Panc1 (cell line): ENCODE measurements around the gene KDM4E. TPM values are rescaled to one million over a fixed set of nuclear protein-coding genes. Genes with fewer than 3 reads are reported as not detected.
"Not testable (repeated sequence)": the region's sequence is repeated elsewhere in the genome, so short reads cannot be mapped to it uniquely, and the experiment has no call there.

Source experiments
- ATAC-seq: fragments of 200-7000 bp; cut with Tn5 transposase; 2 replicates; pipeline ENCODE4 v1.9.1; 2020; ENCODE audit warnings: mild to moderate bottlenecking, moderate library complexity
- BruUV-seq: library from RNA; stranded (reverse); fragments of 400-500 nt; replicated peaks from 2 replicates; lab custom pipeline; 2021; lab: Mats Ljungman, UMichigan
- CTCF ChIA-PET: fragments of 300-600 bp; sonication (Branson Sonifier 250); formaldehyde crosslinking; loops from one replicate; lab custom pipeline; 2022; ENCODE audit warnings: antibody characterized with exemption; lab: Charles Lee
- POLR2A ChIA-PET: fragments of 300-600 bp; sonication (Branson Sonifier 250); formaldehyde crosslinking; loops from one replicate; lab custom pipeline; 2022; ENCODE audit warnings: antibody characterized with exemption; lab: Charles Lee
- DNase-seq: peaks from one replicate; pipeline ENCODE4 v3.0.0-alpha.2; 2010; ENCODE audit warnings: low read depth, low spot score
- H3K27ac ChIP-seq: 2 replicates; pipeline ENCODE4 v1.5.1; 2011; ENCODE audit warnings: mild to moderate bottlenecking, low read length, inconsistent platforms
- H3K27me3 ChIP-seq: fragments of 200-500 bp; sonication (Bioruptor generic); 2 replicates; pipeline ENCODE4 v1.6.0; 2014; ENCODE audit warnings: low read length, inconsistent platforms; ENCODE audit not compliant: control insufficient read depth, insufficient read depth
- H3K36me3 ChIP-seq: fragments of 200-500 bp; sonication (Bioruptor generic); 2 replicates; pipeline ENCODE4 v1.5.1; 2014; ENCODE audit warnings: inconsistent platforms, mild to moderate bottlenecking, low read length, moderate library complexity; ENCODE audit not compliant: control insufficient read depth, insufficient read depth
- H3K4me1 ChIP-seq: 2 replicates; pipeline ENCODE4 v1.5.1; 2011; ENCODE audit warnings: inconsistent platforms, mild to moderate bottlenecking, low read length, moderate library complexity; ENCODE audit not compliant: control insufficient read depth, insufficient read depth
- H3K4me3 ChIP-seq, 2 experiments: 2 replicates each; pipeline ENCODE4 v1.5.1; 2011 to 2012; ENCODE audit warnings: low read depth in 2 of 2, low read length in 2 of 2, mild to moderate bottlenecking in 2 of 2, inconsistent platforms in 1 of 2, moderate library complexity in 1 of 2
- H3K9me3 ChIP-seq: fragments of 200-500 bp; sonication (Bioruptor generic); 2 replicates; pipeline ENCODE4 v1.5.1; 2014; ENCODE audit warnings: low read depth, mild to moderate bottlenecking, inconsistent platforms, low read length, moderate library complexity; ENCODE audit not compliant: control insufficient read depth, insufficient read depth
- CTCF ChIP-seq: fragments of 450-650 bp; IDR thresholded peaks from 2 replicates; pipeline ENCODE4 v1.5.1; 2017; ENCODE audit warnings: mild to moderate bottlenecking
- POLR2AphosphoS5 ChIP-seq: IDR thresholded peaks from 2 replicates; pipeline ENCODE4 v1.6.1; 2012; ENCODE audit warnings: mild to moderate bottlenecking, low read depth, low read length, moderate library complexity
- SIN3A ChIP-seq: IDR thresholded peaks from 2 replicates; pipeline ENCODE4 v1.6.1; 2012; ENCODE audit warnings: low read depth, mild to moderate bottlenecking, low read length, moderate library complexity, borderline replicate concordance; ENCODE audit not compliant: insufficient read depth
- TCF7L2 ChIP-seq: IDR thresholded peaks from 2 replicates; pipeline ENCODE4 v1.6.1; 2011; ENCODE audit warnings: mild to moderate bottlenecking, low read depth, low read length, inconsistent platforms
- in situ Hi-C: cut with HindIII; loops from 2 replicates; pipeline ENCODE4 v1.10.0; 2016; ENCODE audit warnings: low sequenced_read_pairs, low pct_unique_long_range_greater_than_20kb
- intact Hi-C: fragments of 100-400 bp; cut with micrococcal nuclease; formaldehyde crosslinking; loops from one replicate; pipeline ENCODE4 v1.10.0; 2022; ENCODE audit not compliant: unreplicated experiment
- total RNA-seq: library from RNA; stranded (reverse); gene quantifications from one replicate; pipeline ENCODE4 v1.2.1, GENCODE V29; 2021; ENCODE audit not compliant: unreplicated experiment
- TF ChIP-seq, protein P1 (sequence below), 2 experiments: IDR thresholded peaks; 2 replicates each; pipeline ENCODE4 v1.6.1; 2011 to 2012; ENCODE audit warnings: low read depth in 2 of 2, control low read depth in 1 of 2, low read length in 1 of 2, mild to moderate bottlenecking in 1 of 2, moderate library complexity in 1 of 2; ENCODE audit not compliant: insufficient read depth in 1 of 2

The KDM4E gene
- total RNA-seq, 1 experiment from 2014 or later: not detected

DNA sequence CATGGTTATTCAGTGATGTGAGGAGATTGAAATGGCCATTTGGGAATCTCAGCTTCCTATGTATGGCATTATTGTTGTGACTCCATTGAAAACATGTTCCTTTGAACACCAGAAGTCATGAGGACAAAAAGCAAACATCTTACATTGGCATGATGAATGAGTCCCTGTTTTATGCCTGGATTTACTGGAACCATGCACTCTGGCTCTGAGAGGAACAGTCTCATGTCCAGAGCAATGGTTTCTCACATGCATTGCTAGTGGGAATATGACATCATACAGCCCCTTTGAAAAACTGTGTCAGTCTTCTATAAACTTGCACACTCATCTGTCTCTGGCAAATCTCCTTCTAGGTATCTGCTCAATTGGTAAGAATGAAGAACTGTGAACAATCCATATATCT is 20.8 kb downstream of the KDM4E start:
- ATAC-seq (no peak), DNase-seq (no peak)
- H3K27me3 ChIP-seq: peaks cover 34% of the 10 kb centered on the region
- ChIA-PET POLR2A (interaction anchor here (0.6 kb wide), 1 partner anchor 261 kb away, joined by 5 read pairs; no protein-coding TSS in a partner anchor), CTCF (no interaction called here)
- no TSS peak for BruUV-seq
- TF ChIP-seq, protein P1, sequence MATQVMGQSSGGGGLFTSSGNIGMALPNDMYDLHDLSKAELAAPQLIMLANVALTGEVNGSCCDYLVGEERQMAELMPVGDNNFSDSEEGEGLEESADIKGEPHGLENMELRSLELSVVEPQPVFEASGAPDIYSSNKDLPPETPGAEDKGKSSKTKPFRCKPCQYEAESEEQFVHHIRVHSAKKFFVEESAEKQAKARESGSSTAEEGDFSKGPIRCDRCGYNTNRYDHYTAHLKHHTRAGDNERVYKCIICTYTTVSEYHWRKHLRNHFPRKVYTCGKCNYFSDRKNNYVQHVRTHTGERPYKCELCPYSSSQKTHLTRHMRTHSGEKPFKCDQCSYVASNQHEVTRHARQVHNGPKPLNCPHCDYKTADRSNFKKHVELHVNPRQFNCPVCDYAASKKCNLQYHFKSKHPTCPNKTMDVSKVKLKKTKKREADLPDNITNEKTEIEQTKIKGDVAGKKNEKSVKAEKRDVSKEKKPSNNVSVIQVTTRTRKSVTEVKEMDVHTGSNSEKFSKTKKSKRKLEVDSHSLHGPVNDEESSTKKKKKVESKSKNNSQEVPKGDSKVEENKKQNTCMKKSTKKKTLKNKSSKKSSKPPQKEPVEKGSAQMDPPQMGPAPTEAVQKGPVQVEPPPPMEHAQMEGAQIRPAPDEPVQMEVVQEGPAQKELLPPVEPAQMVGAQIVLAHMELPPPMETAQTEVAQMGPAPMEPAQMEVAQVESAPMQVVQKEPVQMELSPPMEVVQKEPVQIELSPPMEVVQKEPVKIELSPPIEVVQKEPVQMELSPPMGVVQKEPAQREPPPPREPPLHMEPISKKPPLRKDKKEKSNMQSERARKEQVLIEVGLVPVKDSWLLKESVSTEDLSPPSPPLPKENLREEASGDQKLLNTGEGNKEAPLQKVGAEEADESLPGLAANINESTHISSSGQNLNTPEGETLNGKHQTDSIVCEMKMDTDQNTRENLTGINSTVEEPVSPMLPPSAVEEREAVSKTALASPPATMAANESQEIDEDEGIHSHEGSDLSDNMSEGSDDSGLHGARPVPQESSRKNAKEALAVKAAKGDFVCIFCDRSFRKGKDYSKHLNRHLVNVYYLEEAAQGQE (IDR thresholded peaks at IDR 0.05; ENCODE audit: insufficient read depth in 1 of 2, low read depth in 2 of 2, low read length in 1 of 2): no peak
- no peak for TF ChIP-seq TCF7L2
- TF ChIP-seq POLR2AphosphoS5: no peak
- TF ChIP-seq CTCF: no peak
- no peak for TF ChIP-seq SIN3A
- no peak overlapping the region for H3K27ac ChIP-seq
- intact Hi-C loops: no loop called here
- no peaks in the 10 kb centered on the region for H3K4me1 ChIP-seq
- no peaks in the 10 kb centered on the region for H3K36me3 ChIP-seq
- no peaks in the 10 kb centered on the region for H3K9me3 ChIP-seq
- no peak overlapping the region for H3K4me3 ChIP-seq
- in situ Hi-C loops: no loop called here

GRCh38 chr11:95049122-95049521 is 24.1 kb downstream of the KDM4E start, which contains the start of gene KDM4F:
Gene KDM4F (plus strand): TSS chr11:95049422.
- H3K4me1 ChIP-seq, CTCF ChIA-PET, BruUV-seq, POLR2A ChIA-PET, in situ Hi-C loops, DNase-seq, H3K4me3 ChIP-seq, H3K9me3 ChIP-seq, H3K36me3 ChIP-seq, H3K27ac ChIP-seq, ATAC-seq, intact Hi-C loops: not testable (repeated sequence)
- peaks cover 27% of the 10 kb centered on the region for H3K27me3 ChIP-seq

- TF ChIP-seq, protein P1 (IDR thresholded peaks at IDR 0.05; ENCODE audit: insufficient read depth in 1 of 2, low read depth in 2 of 2, low read length in 1 of 2): no peak
- no peak for TF ChIP-seq TCF7L2
- no peak for TF ChIP-seq SIN3A
- TF ChIP-seq POLR2AphosphoS5: no peak
- TF ChIP-seq CTCF: no peak
- no TSS peak for BruUV-seq
- H3K9me3 ChIP-seq: no peaks in the 10 kb centered on the region
- DNase-seq (no peak), ATAC-seq (no peak)
- ChIA-PET POLR2A (no interaction called here), CTCF (no interaction called here)
- no peaks in the 10 kb centered on the region for H3K4me1 ChIP-seq
- in situ Hi-C loops (no loop called here), intact Hi-C loops (no loop called here)
- H3K27me3 ChIP-seq: peaks cover 28% of the 10 kb centered on the region
- no peak overlapping the region for H3K4me3 ChIP-seq
- no peaks in the 10 kb centered on the region for H3K36me3 ChIP-seq
- H3K27ac ChIP-seq: no peak overlapping the region
These were observed 25.6 kb downstream of the KDM4E start for GRCh38 chr11:95050595-95051202.
